GM18951 (cell line): ENCODE results near the gene SELENOW.

ENCODE experiments used
- POLR2A ChIP-seq: IDR thresholded peaks from 4 replicates; pipeline ENCODE4 v1.6.1; 2011; ENCODE audit warnings: mild to moderate bottlenecking; ENCODE audit not compliant: insufficient read length, insufficient read depth; ENCODE audit errors: extremely low read depth
- in situ Hi-C: fragments of 300-500 bp; cut with MboI; formaldehyde crosslinking; loops from one replicate; pipeline ENCODE4 v1.12.0; 2022; ENCODE audit warnings: low sequenced_read_pairs, mixed read lengths, inconsistent platforms; ENCODE audit not compliant: unreplicated experiment

Gene SELENOW

GRCh38 chr19:47750752-47751151 lies 27.8 kb upstream of the SELENOW start:
- in situ Hi-C loops, result no loop called here
- no peak for TF ChIP-seq POLR2A

GRCh38 chr19:47752440-47753211 lies 25.9 kb upstream of the SELENOW start:
- in situ Hi-C loops, result no loop called here
- no peak for TF ChIP-seq POLR2A

GRCh38 chr19:47754206-47755064 lies 24.1 kb upstream of the SELENOW start:
- TF ChIP-seq POLR2A, result no peak

GRCh38 chr19:47755065-47755761 lies 23.3 kb upstream of the SELENOW start:
- no peak for TF ChIP-seq POLR2A
- in situ Hi-C loops, result no loop called here

More at GRCh38 chr19:47754206-47755064, 24.1 kb upstream of the SELENOW start:
- in situ Hi-C loops, result no loop called here

- TF ChIP-seq POLR2A, result no peak
- in situ Hi-C loops, result no loop called here
These were observed 22.5 kb upstream of the SELENOW start for GRCh38 chr19:47755762-47756626.

GRCh38 chr19:47756627-47756929 lies 21.9 kb upstream of the SELENOW start:
- in situ Hi-C loops, result no loop called here
- TF ChIP-seq POLR2A, result no peak

GRCh38 chr19:47756953-47757608 lies 21.4 kb upstream of the SELENOW start:
- no peak for TF ChIP-seq POLR2A
- in situ Hi-C loops, result no loop called here

- TF ChIP-seq POLR2A, result no peak
- in situ Hi-C loops, result no loop called here
These were observed 20.7 kb upstream of the SELENOW start for GRCh38 chr19:47757617-47758442.

GRCh38 chr19:47758443-47758804 lies 20.1 kb upstream of the SELENOW start:
- in situ Hi-C loops, result no loop called here
- no peak for TF ChIP-seq POLR2A

- TF ChIP-seq POLR2A, result no peak
- in situ Hi-C loops, result no loop called here
These were observed 17.9 kb upstream of the SELENOW start for GRCh38 chr19:47760632-47760999.

- no peak for TF ChIP-seq POLR2A
- in situ Hi-C loops, result no loop called here
These were observed 16.9 kb upstream of the SELENOW start for GRCh38 chr19:47761566-47761965.
